Activated CD4-positive, CD25-positive, alpha-beta regulatory T cell treated with anti-CD3 and anti-CD28 coated beads, Interleukin-2, amount 50 U/mL, for 16 hours (primary cell): ENCODE data around the gene OLFM3.

Experiments used
- DNase-seq: peaks from one replicate; pipeline ENCODE4 v3.0.0-alpha.2; 2020; ENCODE audit warnings: low read depth, low spot score

The OLFM3 gene

GRCh38 chr1:101945884-101946283 lies 50.8 kb downstream of the OLFM3 start:
- DNase-seq, result no peak

DNA sequence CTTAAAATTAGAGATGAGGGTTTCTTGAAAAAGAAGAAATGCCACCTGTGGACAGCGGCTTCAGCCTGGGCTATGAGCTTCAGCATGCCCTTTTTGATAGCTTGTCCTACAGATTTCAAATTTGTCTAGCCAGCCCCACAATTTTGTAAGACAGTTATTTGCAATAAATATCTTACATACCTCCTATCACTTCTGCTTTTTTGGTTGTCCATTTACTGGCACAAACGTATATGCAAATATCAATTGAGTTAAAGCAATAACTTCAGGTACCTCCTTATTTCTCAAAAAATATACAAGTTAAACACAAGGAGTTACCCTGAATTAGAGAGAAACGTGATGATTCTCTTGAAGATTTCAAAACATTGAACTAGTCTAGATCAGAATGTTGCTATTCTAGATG lies 53.5 kb downstream of the OLFM3 start:
- no peak for DNase-seq

- no peak for DNase-seq
These were observed 54.1 kb downstream of the OLFM3 start for GRCh38 chr1:101942516-101943193.

DNA sequence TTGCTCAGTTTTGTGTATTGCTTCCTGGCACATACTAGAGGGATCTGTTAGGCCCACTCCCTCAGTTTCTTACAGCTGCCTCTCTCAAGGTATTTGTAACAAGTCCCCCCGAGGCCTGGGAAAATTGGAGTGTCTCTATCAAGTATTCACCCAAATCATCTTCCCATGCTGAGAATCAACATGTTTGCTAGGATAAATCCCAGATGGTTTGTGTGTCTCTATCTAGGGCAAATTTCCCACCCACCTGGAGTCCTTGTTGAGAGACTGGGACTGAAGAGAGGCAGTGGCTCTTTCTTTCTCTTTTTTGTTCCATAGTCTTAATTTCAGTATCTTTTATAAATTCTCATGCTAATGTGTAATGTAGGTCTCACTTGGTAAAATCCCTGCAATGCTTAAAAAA lies 58.0 kb downstream of the OLFM3 start:
- no peak for DNase-seq

DNA sequence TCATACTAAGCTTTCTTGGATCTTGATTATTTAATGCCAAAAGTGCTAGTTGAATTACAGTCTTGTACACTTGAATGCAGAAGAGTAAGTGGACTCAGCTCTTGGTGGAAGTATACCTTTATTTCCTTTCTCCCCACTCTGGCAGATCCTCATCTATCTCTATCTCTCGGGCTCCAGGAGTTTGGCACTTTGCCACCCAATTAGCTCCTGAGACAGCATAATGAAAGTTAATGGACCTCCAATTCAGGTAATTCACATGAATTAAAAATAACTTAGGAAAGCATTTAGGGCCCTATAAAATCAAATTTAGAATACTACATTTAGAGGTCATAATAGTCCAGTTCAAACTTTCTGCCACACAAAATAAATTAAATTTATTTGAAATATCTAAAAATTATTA lies 67.4 kb downstream of the OLFM3 start:
- DNase-seq, result no peak

- no peak for DNase-seq
These were observed 67.9 kb downstream of the OLFM3 start for GRCh38 chr1:101928829-101929228.

DNA sequence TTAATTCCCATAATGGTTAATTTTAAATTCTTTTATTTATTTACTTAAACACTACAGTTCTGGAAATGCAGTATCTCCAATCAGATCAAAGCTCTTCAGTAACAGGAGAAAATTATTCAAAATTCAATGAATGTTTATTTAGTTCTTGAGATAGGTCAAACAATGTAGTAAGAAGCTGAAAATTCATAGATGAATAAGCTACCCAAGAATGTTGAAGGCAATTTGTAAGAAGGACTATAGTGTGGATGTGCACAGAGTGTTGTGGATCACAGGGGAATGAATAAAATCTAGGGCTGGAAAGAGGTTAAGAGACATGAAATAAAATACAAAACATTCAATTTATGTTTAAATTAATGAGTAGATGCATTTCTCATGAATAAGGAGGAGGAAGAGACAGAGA lies 72.0 kb downstream of the OLFM3 start:
- no peak for DNase-seq

DNA sequence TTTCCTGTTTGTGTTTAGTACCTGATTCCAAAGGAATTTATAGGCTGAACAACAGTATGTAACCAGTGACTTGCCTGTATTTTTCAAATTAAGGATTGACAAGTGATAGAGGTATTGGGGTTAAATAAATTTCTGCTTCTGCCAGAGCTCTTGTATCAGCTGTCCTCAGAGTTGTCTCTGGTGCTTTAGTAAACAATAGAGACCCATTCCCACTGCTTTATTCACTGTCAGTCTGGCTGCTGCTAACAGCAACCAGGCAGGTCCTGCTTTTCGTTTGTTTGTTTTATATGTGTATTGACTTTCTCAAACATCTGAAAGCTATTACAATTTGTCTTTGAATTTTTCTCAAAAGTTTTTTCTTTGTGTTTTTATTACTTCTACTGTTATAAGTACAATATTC lies 76.1 kb downstream of the OLFM3 start:
- DNase-seq, result no peak

DNA sequence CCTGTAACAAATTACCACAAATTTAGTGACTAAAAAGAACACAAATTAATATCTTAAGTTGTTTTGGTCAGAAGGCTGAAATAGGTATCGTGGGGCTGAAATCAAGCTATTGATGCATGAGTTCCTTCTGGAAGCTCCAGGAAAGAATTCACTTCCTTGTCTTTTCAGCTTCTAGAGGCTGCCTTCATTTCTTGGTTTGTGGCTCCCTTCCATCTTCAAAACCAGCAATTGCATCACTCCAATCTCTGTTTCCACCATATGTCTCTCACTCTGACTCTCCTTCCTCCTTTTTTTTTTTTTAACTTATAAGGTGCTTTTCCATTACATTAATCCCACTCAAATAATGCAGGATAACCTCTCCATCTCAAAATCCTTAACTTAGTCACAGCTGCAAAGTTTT lies 78.4 kb downstream of the OLFM3 start:
- DNase-seq, result no peak

GRCh38 chr1:101915597-101915996 lies 81.1 kb downstream of the OLFM3 start:
- DNase-seq, result no peak

GRCh38 chr1:101914473-101915242 lies 82.1 kb downstream of the OLFM3 start:
- DNase-seq, result no peak

DNA sequence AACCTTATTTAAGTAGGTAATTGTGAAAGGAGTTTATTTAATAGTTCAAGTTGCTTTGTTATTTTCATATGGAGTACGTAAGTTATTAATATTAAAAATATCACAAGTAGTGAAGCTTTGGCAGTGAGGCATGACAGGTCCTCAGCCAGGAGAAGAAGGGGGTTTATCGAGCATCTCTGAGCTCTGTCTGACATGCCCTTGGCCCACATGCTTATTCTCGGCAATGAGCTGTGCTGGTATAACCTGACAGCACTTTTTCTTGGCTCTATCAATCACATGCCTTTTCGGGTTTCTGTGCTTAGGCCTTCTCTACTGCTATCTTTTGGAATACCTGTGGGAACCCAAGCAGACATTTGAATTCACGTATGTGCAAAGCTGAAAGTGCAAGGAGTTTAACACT lies 84.8 kb downstream of the OLFM3 start:
- DNase-seq, result no peak

DNA sequence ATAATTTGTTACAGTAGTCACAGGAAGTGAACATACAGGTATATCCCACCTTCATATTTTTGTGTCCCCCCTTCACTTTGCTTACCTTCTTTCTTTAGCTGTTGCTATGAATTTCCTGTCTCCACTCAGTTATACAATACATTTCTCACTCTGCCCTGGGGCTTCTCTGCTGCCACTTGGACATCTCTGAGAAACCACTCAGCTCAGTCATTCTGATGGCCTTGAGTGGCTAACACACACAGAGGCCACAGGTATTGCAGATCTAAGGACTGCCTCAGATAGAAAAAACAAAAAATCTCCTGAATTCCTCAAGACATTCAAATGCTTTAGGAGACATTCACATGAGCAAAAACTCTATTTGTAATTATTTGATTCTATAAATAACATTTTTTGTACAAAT lies 87.7 kb downstream of the OLFM3 start:
- DNase-seq, result no peak

DNA sequence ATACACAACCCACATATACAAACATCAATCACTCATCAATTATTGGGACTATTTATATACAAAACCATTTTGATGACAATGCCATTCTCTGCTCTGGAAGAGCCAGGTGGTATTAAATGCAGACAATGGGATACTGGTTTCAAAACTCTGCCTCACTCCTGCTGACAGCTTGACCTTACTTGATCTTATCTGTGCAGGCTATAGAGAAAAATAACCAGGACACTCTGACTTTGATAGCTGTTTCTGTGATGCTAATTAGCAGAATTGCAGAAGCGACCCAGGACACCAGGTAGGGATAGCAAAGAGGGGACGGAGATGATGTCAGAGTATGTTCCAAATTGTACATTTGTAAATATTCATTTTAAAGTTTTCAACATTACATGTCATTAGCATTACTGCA lies 89.5 kb downstream of the OLFM3 start:
- DNase-seq, result no peak

GRCh38 chr1:101905283-101905835 lies 91.4 kb downstream of the OLFM3 start:
- no peak for DNase-seq

- DNase-seq, result no peak
These were observed 94.5 kb downstream of the OLFM3 start for GRCh38 chr1:101902199-101902598.

- DNase-seq, result no peak
These were observed 98.6 kb downstream of the OLFM3 start for GRCh38 chr1:101898137-101898536.

GRCh38 chr1:101884621-101885020 lies 112.1 kb downstream of the OLFM3 start:
- no peak for DNase-seq

DNA sequence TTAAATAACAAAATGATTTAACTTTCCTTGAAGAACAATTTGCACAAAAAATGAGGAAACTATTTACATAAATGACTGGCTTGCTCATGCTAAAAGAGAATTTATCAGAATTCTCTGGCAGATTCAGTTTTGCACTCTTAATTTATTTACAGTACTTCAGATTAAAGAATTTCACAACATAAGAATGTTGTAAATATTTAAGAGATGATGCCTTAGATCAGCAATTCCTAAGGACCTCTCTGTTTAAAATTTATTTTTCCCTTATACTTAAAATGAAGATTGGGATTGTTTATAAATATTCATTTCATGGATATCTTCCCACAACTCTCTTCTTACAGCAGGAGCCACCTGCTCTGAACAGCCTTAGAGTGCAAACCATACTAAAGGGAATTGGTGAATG lies 120.8 kb downstream of the OLFM3 start:
- no peak for DNase-seq

- DNase-seq, result no peak
These were observed 123.1 kb downstream of the OLFM3 start for GRCh38 chr1:101873672-101874071.

DNA sequence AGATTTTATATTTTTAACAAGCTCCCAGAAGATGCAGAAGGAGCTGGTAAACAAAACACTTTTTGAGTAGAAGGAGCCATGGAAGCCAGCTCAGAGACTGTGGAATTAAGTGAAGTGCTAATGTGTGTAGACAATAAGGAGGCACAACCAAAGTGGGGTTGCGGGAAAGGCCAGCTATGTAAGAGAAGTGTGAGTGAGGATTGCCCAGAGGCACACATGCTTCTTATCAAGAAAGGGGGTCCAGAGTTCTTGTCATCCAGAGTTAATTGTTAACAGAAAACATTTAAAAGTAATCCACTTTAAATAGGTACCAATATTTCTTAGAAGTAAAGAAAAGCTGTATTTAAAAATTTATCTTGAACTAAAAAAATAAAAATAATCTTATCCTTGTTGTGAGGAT lies 136.8 kb downstream of the OLFM3 start:
- no peak for DNase-seq

DNA sequence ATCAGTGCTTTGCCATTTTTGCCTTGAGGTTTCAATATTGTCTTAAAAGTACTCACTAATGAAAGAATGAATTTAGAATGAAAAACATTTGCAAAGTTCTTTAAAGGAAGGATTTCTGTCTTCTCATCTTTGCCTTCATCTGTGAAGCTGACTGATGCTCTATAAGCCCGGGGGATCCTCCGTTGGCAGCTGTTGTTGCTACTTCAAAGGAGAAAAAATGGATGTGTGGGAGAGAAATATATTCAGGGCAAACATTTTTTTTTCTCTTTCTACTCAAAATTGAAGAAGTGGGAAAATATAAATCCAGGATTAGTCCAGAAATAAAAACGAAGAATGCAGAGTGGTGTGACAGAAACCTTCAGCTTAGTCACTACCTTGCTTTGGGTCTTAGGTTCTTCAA lies 142.5 kb downstream of the OLFM3 start:
- no peak for DNase-seq

DNA sequence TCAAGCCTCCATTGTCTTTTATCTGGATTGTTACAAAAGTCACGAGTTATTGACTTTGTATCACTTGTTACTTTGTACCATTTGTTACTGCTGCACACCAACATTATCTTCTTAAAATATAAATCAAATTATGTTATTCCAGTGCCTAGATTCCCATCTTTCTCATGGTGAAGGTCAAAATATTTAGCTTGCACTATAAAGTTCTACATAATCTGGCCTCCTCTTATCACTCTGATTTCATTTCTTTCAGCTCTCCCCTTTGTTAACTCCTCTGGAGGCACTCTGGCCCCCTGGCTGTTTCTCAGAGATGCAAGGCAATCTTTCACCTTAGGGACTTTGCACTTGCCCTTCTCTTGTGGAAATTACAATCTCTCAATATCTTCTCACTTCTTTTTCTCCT lies 143.8 kb downstream of the OLFM3 start:
- DNase-seq, result no peak
